Heart left ventricle (tissue), 16 donors: ENCODE measurements around the gene SSH2. TPM values are rescaled to one million over a fixed set of nuclear protein-coding genes. Genes with fewer than 3 reads are reported as not detected.

Experiments
- ATAC-seq, 4 donors: fragments of 200-7000 bp; cut with Tn5 transposase; one replicate each; pipeline ENCODE4 v1.9.1; 2020 to 2022; ENCODE audit warnings: moderate library complexity in 4 of 4, mild to moderate bottlenecking in 3 of 4, moderate number of reproducible peaks in 1 of 4
- DNase-seq, 5 donors: peaks; one replicate each; pipeline ENCODE4 v3.0.0-alpha.2; 2020
- H3K27ac ChIP-seq, 12 donors: fragments of 200-600 bp; sonication (generic) in 4 of 12; one replicate each; pipeline versions ENCODE4 v1.5.0 to v1.8.0; 2016 to 2022; ENCODE audit warnings: mild to moderate bottlenecking in 2 of 12
- H3K27me3 ChIP-seq, 9 donors: fragments of 200-600 bp; sonication (generic) in 2 of 9; one replicate each; pipeline versions ENCODE4 v1.5.1 to v1.8.0; 2016 to 2022; ENCODE audit warnings: mild to moderate bottlenecking in 3 of 9
- H3K36me3 ChIP-seq, 9 donors: fragments of 200-600 bp; sonication (generic) in 2 of 9; one replicate each; pipeline versions ENCODE4 v1.5.0 to v1.8.0; 2018 to 2022; ENCODE audit warnings: mild to moderate bottlenecking in 2 of 9
- H3K4me1 ChIP-seq, 12 donors: fragments of 200-600 bp; sonication (generic) in 4 of 12; one replicate each; pipeline versions ENCODE4 v1.5.0 to v1.8.0; 2016 to 2022; ENCODE audit warnings: mild to moderate bottlenecking in 3 of 12
- H3K4me3 ChIP-seq, 12 donors: fragments of 200-600 bp; sonication (generic) in 4 of 12; one replicate each; pipeline versions ENCODE4 v1.5.0 to v1.8.0; 2017 to 2022; ENCODE audit warnings: mild to moderate bottlenecking in 9 of 12, moderate library complexity in 4 of 12
- H3K9me3 ChIP-seq, 12 donors: fragments of 200-600 bp; sonication (generic) in 4 of 12; one replicate each; pipeline versions ENCODE4 v1.5.0 to v1.8.0; 2016 to 2022; ENCODE audit warnings: mild to moderate bottlenecking in 1 of 12
- CTCF ChIP-seq, 12 donors: fragments of 200-600 bp; sonication (generic) in 4 of 12; IDR thresholded peaks; one replicate each; pipeline versions ENCODE4 v1.5.0 to v1.8.0; 2018 to 2022; ENCODE audit warnings: antibody characterized with exemption in 12 of 12, mild to moderate bottlenecking in 5 of 12
- POLR2A ChIP-seq, 2 donors: fragments of 450-650 bp; IDR thresholded peaks; one replicate each; pipeline ENCODE4 v1.6.1; 2017; ENCODE audit warnings: antibody characterized with exemption in 2 of 2, mild to moderate bottlenecking in 2 of 2, moderate library complexity in 2 of 2
- WGBS, 4 donors: extraction: QIAGEN DNeasy Blood & Tissue Kit in 2 of 4; methylation state at CpG; one replicate each; pipeline versions ENCODE4 v1.1.5 to v1.1.7; 2013 to 2018; 5-methylcytosine and 5-hydroxymethylcytosine counted together
- intact Hi-C, 10 donors: fragments of 100-400 bp; cut with DNase I; formaldehyde crosslinking; loops; one replicate each; pipeline versions ENCODE4 v1.11.1 to v1.14.2; 2022
- polyA plus RNA-seq, 2 donors: library from polyadenylated mRNA; stranded (reverse); fragments of 200-250 nt; gene quantifications; one replicate each; pipeline ENCODE4 v1.2.3, GENCODE V29; 2013
- total RNA-seq, 9 donors: library from RNA; depleted of rRNA in 2 of 9; stranded (reverse); fragments of >200 nt in 2 of 9; fragmentation: NEBNext Ultra II Directional in 3 of 9; extraction: Animal tissue kit (Norgen Biotek cat#: 25700) in 3 of 9; gene quantifications; one replicate each; pipeline versions ENCODE4 v1.1.0 to v1.2.4, GENCODE V29; 2016 to 2023
- donor health status: ischemic (EF 13 %, LVEDD 7.1; RV severe dilation, severe dysfunction).
- donor health status: healthy with polysubstance abuse.
- donor health status: DM: no; HTN: yes; CAD: no.
- donor health status: DM: no; HTN: no; CAD: no.
- donor health status: ischemic (EF 25% LVEDD 6.9; RV normal size, moderate dysfunction).
- donor health status: ischemic (EF 25% LVEDD 5.7; RV mildly dilated, moderate dysfunction).
- donor health status: healthy.
- donor health status: DM: yes; HTN: yes; CAD: no.
- donor health status: ischemic (EF 35%, LVEDD 5.7; RV mildly dilated, moderate dysfunction).
- donor health status: nonischemic (EF 11% LVEDD 7.7; RV severe dilation, severe dysfunction).
- donor health status: DM: yes; HTN: yes; CAD: no.
- donor health status: PGD.
- donor health status: ischemic (EF 29% LVEDD 5.4; RV normal size, mild dysfunction).
- donor health status: nonischemic (EF 23%, LVEDD 6.1; RV moderate dilation, normal function).

Gene SSH2
- total and polyA plus RNA-seq, 11 donors = 20.8 to 46.7 (median 36.6) TPM

GRCh38 chr17:29707212-29707571, 222.8 kb downstream of the SSH2 start:
- DNase-seq = no peak
- Histone ChIP-seq H3K36me3 (peaks cover 0 to 10% (median 7%) of the 10 kb centered on the region in 9 donors), H3K27me3 (no peaks in the 10 kb centered on the region), H3K4me1 (peaks cover 4 to 85% (median 51%) of the 10 kb centered on the region in 12 donors), H3K4me3 (peak overlapping the region in 1 of 12 donors; percentile 44), H3K9me3 (no peaks in the 10 kb centered on the region), H3K27ac (peak overlapping the region in 10 of 12 donors; percentile 19 to 98 (median 67))
- no peak for TF ChIP-seq POLR2A (IDR thresholded peaks at IDR 0.05)
- TF ChIP-seq CTCF (IDR thresholded peaks at IDR 0.05) = no peak
- intact Hi-C loops = loop anchor here in 1 of 10 donors (5.0 kb wide), 1 partner anchor 50 kb away; no protein-coding TSS in a partner anchor
- no peak for ATAC-seq

GRCh38 chr17:29706045-29706431, 224.0 kb downstream of the SSH2 start:
- Histone ChIP-seq H3K27ac (peak overlapping the region; percentile 19 to 98 (median 65)), H3K9me3 (no peaks in the 10 kb centered on the region), H3K4me3 (peak overlapping the region in 1 of 12 donors; percentile 44), H3K4me1 (peaks cover 4 to 73% (median 42%) of the 10 kb centered on the region in 12 donors), H3K27me3 (no peaks in the 10 kb centered on the region), H3K36me3 (peaks cover 0 to 22% (median 18%) of the 10 kb centered on the region in 9 donors)
- DNase-seq = no peak
- ATAC-seq = no peak
- TF ChIP-seq CTCF (IDR thresholded peaks at IDR 0.05) (no peak), POLR2A (IDR thresholded peaks at IDR 0.05) (no peak)
- intact Hi-C loops = loop anchor here in 1 of 10 donors (5.0 kb wide), 1 partner anchor 51 kb away; no protein-coding TSS in a partner anchor

- Histone ChIP-seq H3K27ac (peak overlapping the region in 11 of 12 donors; percentile 18 to 98 (median 65)), H3K27me3 (no peaks in the 10 kb centered on the region), H3K4me3 (peak overlapping the region in 1 of 12 donors; percentile 44), H3K9me3 (no peaks in the 10 kb centered on the region), H3K36me3 (peaks cover 0 to 28% (median 24%) of the 10 kb centered on the region in 9 donors), H3K4me1 (peaks cover 4 to 70% (median 39%) of the 10 kb centered on the region in 12 donors)
- DNase-seq (no peak), ATAC-seq (no peak)
- 49 to 59% (median 56%) methylated on average over 3 of the region's 3 CpGs for WGBS, 4 donors
- intact Hi-C loops = loop anchor here in 1 of 10 donors (5.0 kb wide), 1 partner anchor 52 kb away; no protein-coding TSS in a partner anchor
- TF ChIP-seq CTCF (IDR thresholded peaks at IDR 0.05) (no peak), POLR2A (IDR thresholded peaks at IDR 0.05) (no peak)
These were observed 224.6 kb downstream of the SSH2 start for GRCh38 chr17:29705386-29705785.

GRCh38 chr17:29699283-29699682, 230.7 kb downstream of the SSH2 start:
- intact Hi-C loops = loop anchor here in 1 of 10 donors (10.0 kb wide), 1 partner anchor 56 kb away; no protein-coding TSS in a partner anchor
- TF ChIP-seq CTCF (IDR thresholded peaks at IDR 0.05) = no peak
- no peak for TF ChIP-seq POLR2A (IDR thresholded peaks at IDR 0.05)
- Histone ChIP-seq H3K27me3 (no peaks in the 10 kb centered on the region), H3K36me3 (peaks cover 0 to 56% (median 47%) of the 10 kb centered on the region in 9 donors), H3K4me1 (peaks cover 0 to 48% (median 28%) of the 10 kb centered on the region in 12 donors), H3K4me3 (no peak overlapping the region), H3K27ac (peak overlapping the region in 11 of 12 donors; percentile 43 to 78 (median 66)), H3K9me3 (no peaks in the 10 kb centered on the region)
- ATAC-seq (peak in 2 of 4 donors; percentile 40 to 56), DNase-seq (no peak)
- 46 to 76% (median 58%) methylated on average over 2 of the region's 2 CpGs for WGBS, 4 donors
